Type B pancreatic cell (in vitro differentiated cells): ENCODE results near the gene IMMP2L. TPM values are rescaled to one million over a fixed set of nuclear protein-coding genes. Genes with fewer than 3 reads are reported as not detected.
"Not testable (repeated sequence)": the region's sequence is repeated elsewhere in the genome, so short reads cannot be mapped to it uniquely, and the experiment has no call there.

Source experiments
- DNase-seq: peaks from one replicate; pipeline ENCODE4 v3.0.0; 2021; ENCODE audit warnings: mixed read lengths; ENCODE audit not compliant: unreplicated experiment; ENCODE audit errors: extremely low spot score
- H3K27ac Mint-ChIP-seq: 2 replicates; pipeline ENCODE4 v1.8.0; 2021; ENCODE audit warnings: mild to moderate bottlenecking, mixed read lengths
- H3K27me3 Mint-ChIP-seq: 2 replicates; pipeline ENCODE4 v1.8.0; 2021; ENCODE audit warnings: mixed read lengths
- H3K36me3 Mint-ChIP-seq: 2 replicates; pipeline ENCODE4 v1.8.0; 2021; ENCODE audit warnings: mixed read lengths
- H3K4me1 Mint-ChIP-seq: one replicate; pipeline ENCODE4 v1.8.0; 2021; ENCODE audit warnings: mixed read lengths; ENCODE audit not compliant: unreplicated experiment
- H3K4me3 Mint-ChIP-seq: 2 replicates; pipeline ENCODE4 v1.8.0; 2021; ENCODE audit warnings: mild to moderate bottlenecking, mixed read lengths
- H3K9me3 Mint-ChIP-seq: 2 replicates; pipeline ENCODE4 v1.8.0; 2021; ENCODE audit warnings: mixed read lengths
- total RNA-seq: library from RNA; stranded (reverse); gene quantifications from 2 replicates; pipeline ENCODE4 v1.2.1, GENCODE V29; 2021; ENCODE audit warnings: low replicate concordance
- TF ChIP-seq, protein P1 (sequence below): fragments of 200-600 bp; sonication (generic); conservative IDR thresholded peaks from 2 replicates; pipeline ENCODE4 v1.5.0; 2021; ENCODE audit warnings: antibody characterized with exemption, mild to moderate bottlenecking

The IMMP2L gene
- total RNA-seq, 1 donor from 2014 or later = 23.0 TPM

DNA sequence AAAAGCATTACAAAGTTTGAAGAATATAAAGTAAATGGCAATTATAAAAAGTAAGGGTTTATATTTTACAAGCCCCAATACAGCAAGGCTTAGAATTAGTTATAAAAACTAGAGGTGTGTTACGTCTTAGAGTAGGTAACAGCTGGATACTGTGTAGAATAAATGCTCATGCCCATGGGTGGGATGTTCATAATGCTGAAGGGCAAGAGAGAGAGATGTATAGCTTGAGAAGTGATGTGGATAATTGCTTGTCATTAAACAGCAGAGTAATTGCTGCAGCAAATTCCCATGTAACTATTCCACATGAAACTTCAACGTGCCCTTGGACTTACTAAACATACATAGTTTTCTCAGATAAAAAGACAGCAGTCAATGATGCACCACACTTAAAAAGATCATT lies 233.8 kb downstream of the IMMP2L start:
- TF ChIP-seq, protein P1, sequence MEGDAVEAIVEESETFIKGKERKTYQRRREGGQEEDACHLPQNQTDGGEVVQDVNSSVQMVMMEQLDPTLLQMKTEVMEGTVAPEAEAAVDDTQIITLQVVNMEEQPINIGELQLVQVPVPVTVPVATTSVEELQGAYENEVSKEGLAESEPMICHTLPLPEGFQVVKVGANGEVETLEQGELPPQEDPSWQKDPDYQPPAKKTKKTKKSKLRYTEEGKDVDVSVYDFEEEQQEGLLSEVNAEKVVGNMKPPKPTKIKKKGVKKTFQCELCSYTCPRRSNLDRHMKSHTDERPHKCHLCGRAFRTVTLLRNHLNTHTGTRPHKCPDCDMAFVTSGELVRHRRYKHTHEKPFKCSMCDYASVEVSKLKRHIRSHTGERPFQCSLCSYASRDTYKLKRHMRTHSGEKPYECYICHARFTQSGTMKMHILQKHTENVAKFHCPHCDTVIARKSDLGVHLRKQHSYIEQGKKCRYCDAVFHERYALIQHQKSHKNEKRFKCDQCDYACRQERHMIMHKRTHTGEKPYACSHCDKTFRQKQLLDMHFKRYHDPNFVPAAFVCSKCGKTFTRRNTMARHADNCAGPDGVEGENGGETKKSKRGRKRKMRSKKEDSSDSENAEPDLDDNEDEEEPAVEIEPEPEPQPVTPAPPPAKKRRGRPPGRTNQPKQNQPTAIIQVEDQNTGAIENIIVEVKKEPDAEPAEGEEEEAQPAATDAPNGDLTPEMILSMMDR = no peak
- H3K27me3 Mint-ChIP-seq = no peaks in the 10 kb centered on the region

DNA sequence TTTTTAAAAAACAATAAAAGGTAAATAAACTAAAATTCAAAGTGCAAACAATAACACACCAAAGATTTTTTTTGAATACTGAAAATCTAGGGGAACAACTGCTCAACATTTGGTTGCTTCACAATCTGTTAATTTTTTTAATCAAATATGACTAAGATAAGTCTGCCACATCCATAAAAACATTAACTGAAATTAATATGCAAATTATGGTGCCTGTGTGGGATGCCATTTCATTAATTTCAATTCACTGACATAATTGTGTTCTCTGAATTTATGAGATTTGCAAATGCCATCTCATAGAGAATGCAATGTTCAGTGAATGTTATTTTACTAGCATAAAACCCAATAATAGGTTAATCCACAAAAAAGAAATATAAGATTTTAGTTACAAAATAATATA lies 237.5 kb downstream of the IMMP2L start:
- H3K27me3 Mint-ChIP-seq = no peaks in the 10 kb centered on the region

More for the DNA sequence above, 233.8 kb downstream of the IMMP2L start:
- no peak for DNase-seq
- no peak overlapping the region for H3K4me3 Mint-ChIP-seq
- H3K27ac Mint-ChIP-seq = no peak overlapping the region
- no peaks in the 10 kb centered on the region for H3K4me1 Mint-ChIP-seq
- no peaks in the 10 kb centered on the region for H3K36me3 Mint-ChIP-seq
- H3K9me3 Mint-ChIP-seq = no peaks in the 10 kb centered on the region

DNA sequence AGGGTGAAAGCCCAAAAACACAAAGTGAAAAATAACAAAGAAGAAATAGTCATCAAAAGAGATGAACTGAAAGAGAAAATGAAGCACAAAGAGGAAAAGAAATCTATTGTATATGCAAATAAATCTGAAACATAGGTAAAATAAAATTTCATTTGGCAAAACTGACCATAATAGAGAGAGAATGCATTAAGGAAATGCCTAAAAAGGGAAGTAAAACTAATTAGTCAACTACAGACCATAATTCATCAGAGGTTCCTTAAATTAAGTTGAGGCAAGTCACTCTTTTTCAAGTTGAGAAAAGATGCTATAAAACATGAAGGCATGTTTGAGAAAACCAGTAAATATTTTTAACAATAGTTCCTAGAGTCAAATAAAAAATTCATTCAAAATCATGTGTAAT lies 238.1 kb downstream of the IMMP2L start:
- Mint-ChIP-seq H3K9me3 (no peaks in the 10 kb centered on the region), H3K36me3 (no peaks in the 10 kb centered on the region), H3K4me3 (no peak overlapping the region), H3K27ac (no peak overlapping the region), H3K27me3 (no peaks in the 10 kb centered on the region), H3K4me1 (no peaks in the 10 kb centered on the region)
- TF ChIP-seq, protein P1 = no peak
- no peak for DNase-seq

More for the DNA sequence above, 237.5 kb downstream of the IMMP2L start:
- no peaks in the 10 kb centered on the region for H3K9me3 Mint-ChIP-seq
- no peak overlapping the region for H3K27ac Mint-ChIP-seq
- DNase-seq = no peak
- H3K4me3 Mint-ChIP-seq = no peak overlapping the region
- TF ChIP-seq, protein P1 = no peak
- H3K36me3 Mint-ChIP-seq = no peaks in the 10 kb centered on the region
- H3K4me1 Mint-ChIP-seq = no peaks in the 10 kb centered on the region

DNA sequence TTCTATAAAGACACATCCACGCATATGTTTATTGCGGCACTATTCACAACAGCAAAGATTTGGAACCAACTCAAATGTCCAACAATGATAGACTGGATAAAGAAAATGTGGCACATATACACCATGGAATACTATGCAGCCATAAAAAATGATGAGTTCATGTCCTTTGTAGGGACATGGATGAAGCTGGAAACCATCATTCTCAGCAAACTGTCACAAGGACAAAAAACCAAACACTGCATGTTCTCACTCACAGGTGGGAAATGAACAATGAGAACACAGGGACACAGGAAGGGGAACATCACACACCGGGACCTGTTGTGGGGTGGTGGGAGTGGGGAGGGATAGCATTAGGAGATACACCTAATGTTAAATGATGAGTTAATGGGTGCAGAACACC lies 238.6 kb downstream of the IMMP2L start:
- H3K27me3 Mint-ChIP-seq, H3K4me1 Mint-ChIP-seq, H3K4me3 Mint-ChIP-seq, DNase-seq, H3K27ac Mint-ChIP-seq, H3K9me3 Mint-ChIP-seq, H3K36me3 Mint-ChIP-seq: not testable (repeated sequence)

DNA sequence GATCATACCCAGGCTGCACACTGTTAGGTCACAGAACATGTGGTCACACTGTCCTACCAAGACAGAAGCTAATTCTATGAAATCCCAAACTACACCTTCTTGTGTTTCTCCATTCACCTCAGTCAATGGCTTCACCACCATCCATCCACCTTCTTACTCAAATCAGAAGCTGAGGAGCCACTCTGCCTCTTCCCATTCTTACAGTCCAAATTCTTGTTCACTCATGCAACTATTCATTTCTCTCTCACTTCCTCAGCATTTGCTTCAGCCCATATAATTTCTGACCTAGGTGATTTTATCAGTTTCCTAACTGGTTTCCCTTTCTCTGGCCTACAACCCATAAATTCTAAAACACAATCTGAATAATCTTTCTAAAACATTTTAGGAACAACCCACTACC lies 242.2 kb downstream of the IMMP2L start:
- no peak overlapping the region for H3K27ac Mint-ChIP-seq
- H3K4me1 Mint-ChIP-seq = no peaks in the 10 kb centered on the region
- no peak for DNase-seq
- no peak overlapping the region for H3K4me3 Mint-ChIP-seq
- no peaks in the 10 kb centered on the region for H3K9me3 Mint-ChIP-seq
- TF ChIP-seq, protein P1 = no peak
- H3K27me3 Mint-ChIP-seq = no peaks in the 10 kb centered on the region
- no peaks in the 10 kb centered on the region for H3K36me3 Mint-ChIP-seq

DNA sequence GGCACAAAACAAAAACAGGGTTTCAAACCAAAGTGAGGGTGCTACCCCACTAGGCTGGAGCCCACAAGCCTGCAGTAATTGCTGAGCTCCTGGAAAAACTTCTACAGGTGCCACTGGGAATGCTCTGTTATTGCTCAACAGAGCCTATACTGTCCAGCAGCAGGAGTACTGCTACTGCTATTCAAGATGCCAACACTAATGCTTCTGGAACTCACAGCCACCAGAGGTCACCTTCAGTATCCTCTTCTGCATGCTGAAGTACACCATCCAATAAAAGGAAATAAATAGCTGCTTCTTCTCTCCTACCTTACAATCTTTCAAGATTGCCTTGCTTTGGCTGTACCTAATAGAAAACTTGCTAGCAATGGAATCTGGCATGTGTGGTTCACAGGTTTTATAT lies 249.3 kb downstream of the IMMP2L start:
- Mint-ChIP-seq H3K9me3 (no peaks in the 10 kb centered on the region), H3K36me3 (peaks cover 3% of the 10 kb centered on the region), H3K27me3 (no peaks in the 10 kb centered on the region), H3K27ac (no peak overlapping the region), H3K4me3 (no peak overlapping the region), H3K4me1 (peaks cover 4% of the 10 kb centered on the region)
- DNase-seq = no peak
- TF ChIP-seq, protein P1 = no peak
